Subcutaneous adipose tissue (tissue), 4 donors: ENCODE data around the gene PTPRK. TPM values are rescaled to one million over a fixed set of nuclear protein-coding genes. Genes with fewer than 3 reads are reported as not detected.

Experiments
- CTCF ChIP-seq: fragments of 450-650 bp; IDR thresholded peaks from one replicate; pipeline ENCODE4 v1.5.1; 2016; ENCODE audit warnings: low read depth, mild to moderate bottlenecking, control low read depth, antibody characterized with exemption, moderate library complexity
- total RNA-seq, 4 donors: library from RNA; depleted of rRNA; stranded (reverse); fragments of >200 nt; gene quantifications; one replicate each; pipeline ENCODE4 v1.1.0, GENCODE V29; 2016

PTPRK gene
- total RNA-seq, 4 donors from 2014 or later, result 21.6 to 31.0 (median 26.1) TPM

GRCh38 chr6:128238225-128238624, 282.2 kb downstream of the PTPRK start:
- TF ChIP-seq CTCF, result no peak

- TF ChIP-seq CTCF, result no peak
Observed at GRCh38 chr6:128235556-128235955, 284.8 kb downstream of the PTPRK start.

- no peak for TF ChIP-seq CTCF
Observed at GRCh38 chr6:128233531-128233930, 286.9 kb downstream of the PTPRK start.

GRCh38 chr6:128230267-128230989, 290.0 kb downstream of the PTPRK start:
- no peak for TF ChIP-seq CTCF

GRCh38 chr6:128225612-128226011, 294.8 kb downstream of the PTPRK start:
- TF ChIP-seq CTCF, result no peak

GRCh38 chr6:128216917-128217316, 303.5 kb downstream of the PTPRK start:
- TF ChIP-seq CTCF, result no peak

- no peak for TF ChIP-seq CTCF
Observed at GRCh38 chr6:128209771-128210170, 310.6 kb downstream of the PTPRK start.
